Endothelial cell of umbilical vein (primary cell): ENCODE results near the gene NPDC1. TPM values are rescaled to one million over a fixed set of nuclear protein-coding genes. Genes with fewer than 3 reads are reported as not detected.

ENCODE experiments used
- BruUV-seq: library from RNA; stranded (reverse); fragments of 400-500 nt; replicated peaks from 2 replicates; lab custom pipeline; 2021; lab: Mats Ljungman, UMichigan
- CTCF ChIA-PET: fragments of 300-600, 350-600 bp; sonication (Branson Sonifier 250); formaldehyde crosslinking; loops from one replicate; lab custom pipeline; 2021; ENCODE audit warnings: antibody characterized with exemption, inconsistent platforms; lab: Charles Lee
- POLR2A ChIA-PET: fragments of 300-600, 350-600 bp; sonication (Branson Sonifier 250); formaldehyde crosslinking; loops from one replicate; lab custom pipeline; 2021; ENCODE audit warnings: antibody characterized with exemption, inconsistent platforms; lab: Charles Lee
- DNase-seq: peaks from one replicate; pipeline ENCODE4 v3.0.0-alpha.2; 2011; ENCODE audit warnings: low read depth, low spot score
- FAIRE-seq: peaks from 2 replicates; lab custom pipeline; 2011; peaks lifted over from hg19 to GRCh38; lab: Jason Lieb, UNC
- H2AFZ ChIP-seq: 2 replicates; pipeline ENCODE4 v1.6.0; 2012; ENCODE audit warnings: low read depth, low read length, control low read depth, inconsistent platforms
- H3K27ac ChIP-seq: 2 replicates; pipeline ENCODE4 v1.5.1; 2011; ENCODE audit warnings: low read depth, mild to moderate bottlenecking, control low read depth, low read length, moderate library complexity; ENCODE audit not compliant: insufficient read depth
- H3K27me3 ChIP-seq, 2 experiments: 2 replicates each; pipeline versions ENCODE4 v1.6.0 to v1.6.1; 2011; ENCODE audit warnings: low read length in 2 of 2, mixed read lengths in 1 of 2; ENCODE audit not compliant: control insufficient read depth in 2 of 2, insufficient read depth in 2 of 2
- H3K36me3 ChIP-seq, 2 experiments: 2 replicates in 1 of 2; 3 replicates in 1 of 2; pipeline ENCODE4 v1.5.1; 2011; ENCODE audit warnings: low read length in 2 of 2, mild to moderate bottlenecking in 1 of 2, moderate library complexity in 1 of 2; ENCODE audit not compliant: control insufficient read depth in 2 of 2, insufficient read depth in 2 of 2; ENCODE audit errors: extremely low read depth in 1 of 2
- H3K4me1 ChIP-seq: 3 replicates; pipeline ENCODE4 v1.5.1; 2011; ENCODE audit warnings: mild to moderate bottlenecking, low read length; ENCODE audit not compliant: control insufficient read depth, insufficient read depth; ENCODE audit errors: extremely low read depth
- H3K4me2 ChIP-seq: 2 replicates; pipeline ENCODE4 v1.6.1; 2011; ENCODE audit warnings: low read length, control low read depth, mixed read lengths; ENCODE audit not compliant: insufficient read depth
- H3K4me3 ChIP-seq, 3 experiments: fragments of 200-600 bp in 1 of 3; sonication (generic), shearing (Covaris generic) in 1 of 3; replicated peaks in 1 of 3; 2 replicates each; pipeline ENCODE4 v1.5.1; 2011 to 2016; ENCODE audit warnings: control low read depth in 3 of 3, low read length in 3 of 3, mild to moderate bottlenecking in 2 of 3, inconsistent platforms in 1 of 3, low read depth in 1 of 3, moderate library complexity in 1 of 3; ENCODE audit not compliant: insufficient read depth in 1 of 3
- H3K79me2 ChIP-seq: 2 replicates; pipeline ENCODE4 v1.6.0; 2012; ENCODE audit warnings: low read length, inconsistent platforms; ENCODE audit not compliant: control insufficient read depth, insufficient read depth
- H3K9ac ChIP-seq: replicated peaks from 2 replicates; pipeline ENCODE3; 2011; ENCODE audit warnings: low read length, control low read depth; ENCODE audit not compliant: insufficient read depth; ENCODE audit errors: extremely low read depth
- H3K9me1 ChIP-seq: replicated peaks from 3 replicates; pipeline ENCODE4 v1.6.0; 2011; ENCODE audit warnings: mild to moderate bottlenecking, low read length; ENCODE audit not compliant: control insufficient read depth, insufficient read depth; ENCODE audit errors: extremely low read depth
- H3K9me3 ChIP-seq: replicated peaks from 2 replicates; pipeline ENCODE4 v1.5.1; 2012; ENCODE audit warnings: low read length, inconsistent platforms; ENCODE audit not compliant: control insufficient read depth, insufficient read depth
- H4K20me1 ChIP-seq: replicated peaks from 2 replicates; pipeline ENCODE3; 2011; ENCODE audit warnings: mild to moderate bottlenecking, low read length; ENCODE audit not compliant: control insufficient read depth, insufficient read depth; ENCODE audit errors: extremely low read depth
- CTCF ChIP-seq, 2 donors: IDR thresholded peaks; 1 replicate in 1 of 2; 2 replicates in 1 of 2; pipeline ENCODE4 v1.5.1; 2011; ENCODE audit warnings: low read length in 2 of 2, mild to moderate bottlenecking in 2 of 2, moderate library complexity in 2 of 2, control low read depth in 1 of 2, inconsistent platforms in 1 of 2, low read depth in 1 of 2; ENCODE audit not compliant: insufficient read depth in 1 of 2; ENCODE audit errors: extremely low read depth in 1 of 2
- EZH2 ChIP-seq: IDR thresholded peaks from 2 replicates; pipeline ENCODE4 v1.6.1; 2012; ENCODE audit warnings: borderline replicate concordance, low read depth, mild to moderate bottlenecking, moderate library complexity, low read length, inconsistent platforms; ENCODE audit not compliant: severe bottlenecking
- FOS ChIP-seq: IDR thresholded peaks from 2 replicates; pipeline ENCODE4 v1.6.1; 2011; ENCODE audit warnings: mild to moderate bottlenecking, low read length, moderate library complexity, borderline replicate concordance; ENCODE audit not compliant: insufficient read depth
- GATA2 ChIP-seq: IDR thresholded peaks from 2 replicates; pipeline ENCODE4 v1.7.0; 2011; ENCODE audit warnings: low read depth, mild to moderate bottlenecking, moderate library complexity, mixed read lengths, low read length; ENCODE audit not compliant: insufficient read length, insufficient read depth
- JUN ChIP-seq: IDR thresholded peaks from 2 replicates; pipeline ENCODE4 v1.6.1; 2011; ENCODE audit warnings: borderline replicate concordance, low read depth; ENCODE audit not compliant: insufficient read length, insufficient read depth
- MAX ChIP-seq: IDR thresholded peaks from 2 replicates; pipeline ENCODE4 v1.6.1; 2011; ENCODE audit not compliant: insufficient read depth, insufficient read length
- MYC ChIP-seq: IDR thresholded peaks from one replicate; pipeline ENCODE4 v1.6.1; 2011; ENCODE audit warnings: mild to moderate bottlenecking, low read depth, low read length
- POLR2A ChIP-seq: IDR thresholded peaks from 2 replicates; pipeline ENCODE4 v1.6.1; 2012; ENCODE audit warnings: low read depth, mild to moderate bottlenecking, control low read depth, low read length
- POLR2AphosphoS5 ChIP-seq: IDR thresholded peaks from 2 replicates; pipeline ENCODE4 v1.6.1; 2012; ENCODE audit warnings: low read depth, mild to moderate bottlenecking, control low read depth, low read length, moderate library complexity; ENCODE audit not compliant: insufficient read depth
- dilution Hi-C: fragments of 300-500 bp; cut with MboI; formaldehyde crosslinking; loops from one replicate; pipeline ENCODE4 v1.15.0; 2019; ENCODE audit warnings: low sequenced_read_pairs; ENCODE audit not compliant: extremely low pct_ligation_motif_present
- intact Hi-C: fragments of 100-400 bp; cut with micrococcal nuclease; formaldehyde crosslinking; loops from one replicate; pipeline ENCODE4 v1.10.0; 2022
- polyA plus RNA-seq, 4 experiments: library from polyadenylated mRNA; depleted of rRNA in 3 of 4; stranded (reverse) in 3 of 4; unstranded in 1 of 4; fragments of >200 nt; gene quantifications; 2 replicates each; pipeline versions ENCODE4 v1.2.1 to v1.2.3, GENCODE V29; 2011 to 2012; ENCODE audit warnings: missing spikeins in 1 of 4
- total RNA-seq: library from RNA; stranded (reverse); gene quantifications from 2 replicates; pipeline ENCODE4 v1.2.3, GENCODE V29; 2021

The NPDC1 gene
- total and polyA plus RNA-seq, 2 donors (not counting 3 experiments of a cell fraction or from before 2014, with no cell fraction given): 115 to 181 TPM

DNA sequence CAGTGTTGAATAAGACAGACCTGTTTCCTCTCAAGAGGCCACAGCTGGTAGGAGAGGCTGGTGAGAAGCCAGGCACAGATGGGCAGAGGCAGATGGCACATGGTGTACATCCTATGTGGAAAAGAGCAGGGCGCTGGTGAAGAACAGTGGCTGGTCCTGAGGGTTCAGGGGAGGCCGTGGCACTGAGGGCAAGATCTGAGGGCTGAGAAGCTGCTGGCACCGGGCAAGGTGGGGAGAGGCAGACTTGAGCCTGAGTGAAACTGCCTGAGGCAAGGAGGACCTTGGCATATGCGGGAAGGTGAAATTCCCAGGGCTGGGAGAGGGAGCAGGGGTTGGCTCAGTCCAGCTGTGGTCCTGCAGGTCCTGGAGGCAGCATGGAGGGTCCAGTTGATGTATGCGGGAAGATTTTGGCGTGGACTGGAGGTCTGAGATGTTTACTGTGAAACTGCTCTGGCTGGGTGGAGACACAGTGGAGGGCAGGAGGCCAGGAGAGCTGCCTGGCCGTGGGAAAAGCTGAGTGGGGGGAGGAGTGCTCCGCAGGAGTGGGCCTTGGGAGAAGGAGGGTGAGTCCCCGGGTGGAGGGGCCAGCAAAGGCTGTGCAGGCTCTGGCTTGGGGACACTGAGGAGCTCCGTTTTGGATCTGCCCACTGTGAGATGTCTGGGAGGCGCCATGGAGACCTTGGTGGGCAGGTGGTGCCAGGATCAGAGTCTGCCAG is 43.4 kb upstream of the NPDC1 start:
- H3K27me3 ChIP-seq: no peaks in the 10 kb centered on the region
- no TSS peak for BruUV-seq
- no peak overlapping the region for H2AFZ ChIP-seq
- no peak overlapping the region for H3K4me2 ChIP-seq
- no peak for TF ChIP-seq POLR2AphosphoS5
- no peak for TF ChIP-seq EZH2
- TF ChIP-seq CTCF (IDR thresholded peaks at IDR 0.05; ENCODE audit: extremely low read depth in 1 of 2, insufficient read depth in 1 of 2, low read depth in 1 of 2, low read length in 2 of 2): no peak
- no peak for TF ChIP-seq POLR2A
- TF ChIP-seq GATA2: no peak
- TF ChIP-seq MAX: no peak
- no peak for TF ChIP-seq FOS
- no peak for TF ChIP-seq JUN
- TF ChIP-seq MYC: no peak
- H3K27ac ChIP-seq: no peak overlapping the region
- ChIA-PET POLR2A (no interaction called here), CTCF (interaction anchor here (0.6 to 1.6 kb wide), 2 partner anchors 18 to 19 kb away, joined by 3 to 5 read pairs; partner anchors contain the start of gene SAPCD2)
- DNase-seq: no peak
- no peak for FAIRE-seq
- H3K4me1 ChIP-seq: peaks cover 16% of the 10 kb centered on the region
- no peak overlapping the region for H3K9ac ChIP-seq
- H3K79me2 ChIP-seq: no peaks in the 10 kb centered on the region
- no peaks in the 10 kb centered on the region for H3K9me1 ChIP-seq
- no peaks in the 10 kb centered on the region for H4K20me1 ChIP-seq
- intact Hi-C loops (no loop called here), dilution Hi-C loops (no loop called here)
- H3K36me3 ChIP-seq: peaks cover 0 to 8% of the 10 kb centered on the region in 2 experiments
- H3K9me3 ChIP-seq: no peaks in the 10 kb centered on the region
- no peak overlapping the region for H3K4me3 ChIP-seq
